ENCODE measurements around the gene PXYLP1. TPM values are rescaled to one million over a fixed set of nuclear protein-coding genes. Genes with fewer than 3 reads are reported as not detected.

The PXYLP1 gene
- total RNA-seq, 4 donors from 2014 or later, result 7.1 to 13.4 (median 10.3) TPM

GRCh38 chr3:141243271-141243707 lies 11.7 kb downstream of the PXYLP1 start:
- Histone ChIP-seq H3K27me3 (no peaks in the 10 kb centered on the region), H3K4me1 (peaks cover 9 to 25% of the 10 kb centered on the region in 2 donors), H3K4me3 (replicated peaks in 1 of 3) (no peak overlapping the region), H3K36me3 (no peaks in the 10 kb centered on the region), H3K27ac (no peak overlapping the region), H3K9me3 (no peaks in the 10 kb centered on the region)
- no peak for DNase-seq
- TF ChIP-seq POLR2A (IDR thresholded peaks at IDR 0.05), result no peak
- TF ChIP-seq, protein P1, sequence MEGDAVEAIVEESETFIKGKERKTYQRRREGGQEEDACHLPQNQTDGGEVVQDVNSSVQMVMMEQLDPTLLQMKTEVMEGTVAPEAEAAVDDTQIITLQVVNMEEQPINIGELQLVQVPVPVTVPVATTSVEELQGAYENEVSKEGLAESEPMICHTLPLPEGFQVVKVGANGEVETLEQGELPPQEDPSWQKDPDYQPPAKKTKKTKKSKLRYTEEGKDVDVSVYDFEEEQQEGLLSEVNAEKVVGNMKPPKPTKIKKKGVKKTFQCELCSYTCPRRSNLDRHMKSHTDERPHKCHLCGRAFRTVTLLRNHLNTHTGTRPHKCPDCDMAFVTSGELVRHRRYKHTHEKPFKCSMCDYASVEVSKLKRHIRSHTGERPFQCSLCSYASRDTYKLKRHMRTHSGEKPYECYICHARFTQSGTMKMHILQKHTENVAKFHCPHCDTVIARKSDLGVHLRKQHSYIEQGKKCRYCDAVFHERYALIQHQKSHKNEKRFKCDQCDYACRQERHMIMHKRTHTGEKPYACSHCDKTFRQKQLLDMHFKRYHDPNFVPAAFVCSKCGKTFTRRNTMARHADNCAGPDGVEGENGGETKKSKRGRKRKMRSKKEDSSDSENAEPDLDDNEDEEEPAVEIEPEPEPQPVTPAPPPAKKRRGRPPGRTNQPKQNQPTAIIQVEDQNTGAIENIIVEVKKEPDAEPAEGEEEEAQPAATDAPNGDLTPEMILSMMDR (IDR thresholded peaks at IDR 0.05), result no peak
- WGBS, 2 donors, result 87 to 88% methylated on average over 11 of the region's 11 CpGs
- intact Hi-C loops (cut with DNase I), result no loop called here

DNA sequence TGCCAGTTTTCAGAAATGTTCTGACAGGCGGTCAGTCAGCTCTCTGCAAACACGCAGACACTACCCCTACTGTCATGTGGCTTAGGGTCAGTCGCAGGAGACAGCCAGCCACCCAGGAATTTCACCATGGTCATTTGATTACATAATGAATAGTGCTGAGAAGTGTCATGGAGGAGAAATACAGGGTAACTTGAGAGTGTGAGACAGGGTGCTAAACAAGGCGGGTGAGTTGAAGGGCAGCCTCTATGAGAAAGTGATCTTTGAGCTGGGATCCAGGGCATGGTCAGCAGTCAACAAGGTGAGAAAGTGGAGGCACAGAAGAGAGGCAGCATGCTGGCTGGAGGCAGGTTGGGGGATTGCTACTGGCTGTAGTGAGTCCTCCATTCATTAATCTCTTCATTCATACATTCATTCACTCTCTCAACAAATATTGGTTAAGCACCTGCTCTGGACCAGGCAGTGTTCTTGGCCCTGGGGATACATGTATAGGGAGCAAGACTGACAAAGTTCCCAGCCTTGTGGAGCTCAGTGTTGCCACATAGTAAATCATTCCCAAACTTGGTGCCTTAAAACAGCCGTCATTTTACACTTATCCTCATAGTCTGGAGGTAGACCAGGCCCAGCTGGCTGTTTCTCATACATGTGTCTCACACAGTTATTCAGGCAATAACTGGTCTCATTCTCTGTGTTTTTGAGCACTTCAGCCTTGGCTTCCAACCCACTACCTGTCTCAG lies 14.8 kb downstream of the PXYLP1 start:
- DNase-seq, result no peak
- intact Hi-C loops (cut with DNase I), result no loop called here
- 93 to 96% methylated on average over 5 of the region's 5 CpGs for WGBS, 2 donors

DNA sequence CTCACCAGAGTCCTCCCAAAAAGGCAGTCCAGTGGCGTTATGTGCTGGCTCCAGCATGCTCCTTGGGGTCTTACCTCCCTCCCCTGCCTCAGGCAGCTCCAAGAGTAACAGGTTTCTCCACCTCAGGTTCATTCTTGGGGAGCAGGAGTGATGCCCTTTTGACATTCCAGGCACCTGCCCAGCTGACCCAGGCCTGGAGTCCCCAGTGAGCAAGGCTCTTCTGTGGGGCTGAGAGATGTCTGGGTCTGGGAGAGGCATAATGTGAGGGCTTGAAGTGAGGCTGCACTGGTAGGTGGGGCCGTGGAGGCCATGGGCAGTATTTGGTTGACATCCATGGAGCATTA lies 15.3 kb downstream of the PXYLP1 start:
- DNase-seq, result no peak
- 91 to 100% methylated on average over 2 of the region's 2 CpGs for WGBS, 2 donors
- H3K4me3 ChIP-seq (replicated peaks in 1 of 3), result no peak overlapping the region
- no peak for TF ChIP-seq POLR2A (IDR thresholded peaks at IDR 0.05)
- TF ChIP-seq, protein P1 (IDR thresholded peaks at IDR 0.05), result no peak
- intact Hi-C loops (cut with DNase I), result no loop called here
- H3K4me1 ChIP-seq, result peaks cover 0 to 4% of the 10 kb centered on the region in 2 donors
- no peaks in the 10 kb centered on the region for H3K27me3 ChIP-seq
- H3K27ac ChIP-seq, result no peak overlapping the region
- H3K9me3 ChIP-seq, result no peaks in the 10 kb centered on the region
- H3K36me3 ChIP-seq, result no peaks in the 10 kb centered on the region

More for the DNA sequence above, 14.8 kb downstream of the PXYLP1 start:
- H3K36me3 ChIP-seq, result no peaks in the 10 kb centered on the region
- H3K4me1 ChIP-seq, result peaks cover 0 to 4% of the 10 kb centered on the region in 2 donors
- no peak overlapping the region for H3K4me3 ChIP-seq (replicated peaks in 1 of 3)
- TF ChIP-seq, protein P1 (IDR thresholded peaks at IDR 0.05), result no peak
- TF ChIP-seq POLR2A (IDR thresholded peaks at IDR 0.05), result no peak
- no peaks in the 10 kb centered on the region for H3K9me3 ChIP-seq
- no peaks in the 10 kb centered on the region for H3K27me3 ChIP-seq
- H3K27ac ChIP-seq, result no peak overlapping the region

- no peaks in the 10 kb centered on the region for H3K27me3 ChIP-seq
- no peaks in the 10 kb centered on the region for H3K9me3 ChIP-seq
- intact Hi-C loops (cut with DNase I), result no loop called here
- no peak overlapping the region for H3K27ac ChIP-seq
- no peaks in the 10 kb centered on the region for H3K36me3 ChIP-seq
- WGBS, 2 donors, result 94 to 97% methylated on average over 5 of the region's 5 CpGs
- H3K4me3 ChIP-seq (replicated peaks in 1 of 3), result no peak overlapping the region
- DNase-seq, result no peak
- H3K4me1 ChIP-seq, result no peaks in the 10 kb centered on the region
- TF ChIP-seq, protein P1 (IDR thresholded peaks at IDR 0.05), result no peak
- no peak for TF ChIP-seq POLR2A (IDR thresholded peaks at IDR 0.05)
Observed at GRCh38 chr3:141248064-141248463, 16.4 kb downstream of the PXYLP1 start.

DNA sequence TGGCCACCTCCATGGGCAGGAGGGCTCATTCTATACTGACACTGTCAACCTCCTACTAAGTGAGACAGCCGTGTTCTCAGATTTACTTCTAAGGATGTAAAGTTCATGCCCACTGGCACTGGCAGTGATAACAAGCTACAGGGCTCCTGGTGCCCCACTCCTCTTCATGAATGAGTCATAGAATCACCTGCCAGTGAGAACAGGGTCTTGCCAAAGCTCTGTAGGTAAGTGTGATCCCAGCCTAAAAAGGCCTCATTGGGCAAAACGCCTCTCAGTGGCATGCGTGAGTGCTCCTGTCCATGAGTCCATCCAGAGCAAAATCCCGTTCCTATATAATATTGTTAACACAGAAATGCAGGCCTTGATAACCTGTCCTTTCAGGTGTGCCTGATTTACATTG lies 17.4 kb downstream of the PXYLP1 start:
- no peaks in the 10 kb centered on the region for H3K9me3 ChIP-seq
- intact Hi-C loops (cut with DNase I), result no loop called here
- 50 to 59% methylated on average over 4 of the region's 4 CpGs for WGBS, 2 donors
- DNase-seq, result peak; percentile 46
- H3K27ac ChIP-seq, result peak overlapping the region in 1 of 3 donors; percentile 15
- no peak overlapping the region for H3K4me3 ChIP-seq (replicated peaks in 1 of 3)
- H3K4me1 ChIP-seq, result no peaks in the 10 kb centered on the region
- TF ChIP-seq, protein P1 (IDR thresholded peaks at IDR 0.05), result no peak
- TF ChIP-seq POLR2A (IDR thresholded peaks at IDR 0.05), result no peak
- H3K27me3 ChIP-seq, result no peaks in the 10 kb centered on the region
- no peaks in the 10 kb centered on the region for H3K36me3 ChIP-seq

All from thyroid gland (tissue), 4 donors.